Hepatocyte (in vitro differentiated cells): ENCODE data around the gene CTRL. TPM values are rescaled to one million over a fixed set of nuclear protein-coding genes. Genes with fewer than 3 reads are reported as not detected.

ENCODE experiments used
- DNase-seq: peaks from one replicate; pipeline ENCODE4 v3.0.0-alpha.2; 2016; ENCODE audit warnings: low spot score
- H2AFZ ChIP-seq: fragments of 200-600 bp; sonication (generic); 2 replicates; pipeline ENCODE4 v1.6.0; 2016; ENCODE audit warnings: antibody characterized with exemption, mild to moderate bottlenecking
- H3K27ac ChIP-seq: fragments of 200-600 bp; sonication (generic); 2 replicates; pipeline ENCODE4 v1.5.1; 2016; ENCODE audit warnings: mild to moderate bottlenecking
- H3K27me3 ChIP-seq: fragments of 200-600 bp; sonication (generic); 2 replicates; pipeline ENCODE4 v1.6.1; 2016
- H3K36me3 ChIP-seq: fragments of 200-600 bp; sonication (generic); replicated peaks from 2 replicates; pipeline ENCODE4 v1.5.1; 2016; ENCODE audit warnings: low read depth; ENCODE audit not compliant: insufficient read depth
- H3K4me1 ChIP-seq: fragments of 200-600 bp; sonication (generic); 2 replicates; pipeline ENCODE4 v1.5.1; 2016; ENCODE audit warnings: mild to moderate bottlenecking, moderate library complexity; ENCODE audit not compliant: insufficient read depth
- H3K4me2 ChIP-seq: fragments of 200-600 bp; sonication (generic); 2 replicates; pipeline ENCODE4 v1.6.0; 2016
- H3K4me3 ChIP-seq: fragments of 200-600 bp; sonication (generic); 2 replicates; pipeline ENCODE4 v1.5.1; 2016; ENCODE audit warnings: mild to moderate bottlenecking
- H3K79me2 ChIP-seq: fragments of 200-600 bp; sonication (generic); 2 replicates; pipeline ENCODE4 v1.6.0; 2017; ENCODE audit warnings: mild to moderate bottlenecking
- H3K9me2 ChIP-seq: fragments of 200-600 bp; sonication (generic); replicated peaks from 2 replicates; pipeline ENCODE4 v1.6.0; 2017; ENCODE audit warnings: mild to moderate bottlenecking; ENCODE audit not compliant: insufficient read depth
- H3K9me3 ChIP-seq: fragments of 200-600 bp; sonication (generic); 2 replicates; pipeline ENCODE4 v1.5.1; 2016; ENCODE audit warnings: low read depth, mild to moderate bottlenecking
- H4K20me1 ChIP-seq: fragments of 200-600 bp; sonication (generic); 2 replicates; pipeline ENCODE4 v1.6.0; 2016; ENCODE audit warnings: mild to moderate bottlenecking; ENCODE audit not compliant: insufficient read depth, poor library complexity, severe bottlenecking
- CTCF ChIP-seq: fragments of 200-600 bp; sonication (generic); IDR thresholded peaks from 2 replicates; pipeline ENCODE4 v1.5.1; 2016; ENCODE audit warnings: antibody characterized with exemption, mild to moderate bottlenecking; ENCODE audit not compliant: poor library complexity
- EZH2 ChIP-seq: fragments of 200-600 bp; sonication (generic); IDR thresholded peaks from 2 replicates; pipeline ENCODE4 v1.6.1; 2016; ENCODE audit warnings: antibody characterized with exemption, mild to moderate bottlenecking, borderline replicate concordance
- EZH2phosphoT487 ChIP-seq: fragments of 200-600 bp; sonication (generic); IDR thresholded peaks from one replicate; pipeline ENCODE4 v1.6.1; 2018; ENCODE audit warnings: antibody characterized with exemption, mild to moderate bottlenecking, low read depth, moderate library complexity; ENCODE audit not compliant: unreplicated experiment, severe bottlenecking
- WGBS: methylation state at CpG from one replicate; pipeline ENCODE4 v1.1.6; 2016; ENCODE audit warnings: low lambda C conversion rate; ENCODE audit errors: missing lambda C conversion rate; 5-methylcytosine and 5-hydroxymethylcytosine counted together
- polyA plus RNA-seq: library from polyadenylated mRNA; unstranded; fragments of >200 nt; fragmentation: Nextera tagmentation; extraction: Ambion mirVana; gene quantifications from 2 replicates; pipeline ENCODE4 v1.2.1, GENCODE V29; 2016
- total RNA-seq: library from RNA; depleted of rRNA; stranded (reverse); fragments of >200 nt; gene quantifications from 2 replicates; pipeline ENCODE4 v1.2.3, GENCODE V29; 2014

Gene CTRL
- total and polyA plus RNA-seq, 2 experiments from 2014 or later = 0.63 to 12.5 TPM

- TF ChIP-seq EZH2 (no peak), CTCF (no peak), EZH2phosphoT487 (no peak)
- Histone ChIP-seq H4K20me1 (peaks cover 40% of the 10 kb centered on the region), H3K9me2 (no peaks in the 10 kb centered on the region), H3K4me2 (peak overlapping the region; percentile 96), H2AFZ (no peak overlapping the region), H3K36me3 (no peaks in the 10 kb centered on the region), H3K4me3 (no peak overlapping the region), H3K9me3 (no peaks in the 10 kb centered on the region), H3K27ac (peak overlapping the region; percentile 34), H3K4me1 (peaks cover 24% of the 10 kb centered on the region), H3K27me3 (no peaks in the 10 kb centered on the region), H3K79me2 (peaks cover 62% of the 10 kb centered on the region)
- no peak for DNase-seq
- WGBS = 75% methylated on average over 11 of the region's 11 CpGs
Observed at GRCh38 chr16:67965668-67966548, 34.2 kb upstream of the CTRL start.

GRCh38 chr16:67964477-67965131 lies 32.9 kb upstream of the CTRL start:
- H4K20me1 ChIP-seq = peaks cover 40% of the 10 kb centered on the region
- H3K36me3 ChIP-seq = no peaks in the 10 kb centered on the region
- TF ChIP-seq CTCF = no peak
- no peak for TF ChIP-seq EZH2
- TF ChIP-seq EZH2phosphoT487 = no peak
- peaks cover 24% of the 10 kb centered on the region for H3K4me1 ChIP-seq
- no peak overlapping the region for H3K27ac ChIP-seq
- no peaks in the 10 kb centered on the region for H3K27me3 ChIP-seq
- H3K79me2 ChIP-seq = peaks cover 62% of the 10 kb centered on the region
- H3K4me3 ChIP-seq = no peak overlapping the region
- no peaks in the 10 kb centered on the region for H3K9me3 ChIP-seq
- H2AFZ ChIP-seq = no peak overlapping the region
- WGBS = 94% methylated on average over 6 of the region's 6 CpGs
- no peak overlapping the region for H3K4me2 ChIP-seq
- no peak for DNase-seq
- no peaks in the 10 kb centered on the region for H3K9me2 ChIP-seq

GRCh38 chr16:67963662-67964321 lies 32.1 kb upstream of the CTRL start:
- Histone ChIP-seq H3K4me1 (peaks cover 18% of the 10 kb centered on the region), H2AFZ (no peak overlapping the region), H3K4me3 (no peak overlapping the region), H3K27me3 (no peaks in the 10 kb centered on the region), H3K9me2 (no peaks in the 10 kb centered on the region), H3K9me3 (no peaks in the 10 kb centered on the region), H3K27ac (no peak overlapping the region), H3K4me2 (no peak overlapping the region), H3K79me2 (peaks cover 62% of the 10 kb centered on the region), H3K36me3 (no peaks in the 10 kb centered on the region), H4K20me1 (peaks cover 40% of the 10 kb centered on the region)
- WGBS = 91% methylated on average over 29 of the region's 32 CpGs
- TF ChIP-seq CTCF (no peak), EZH2 (no peak), EZH2phosphoT487 (no peak)
- no peak for DNase-seq
